Sciatic nerve (tissue), 2 donors: Measurements from ENCODE around the gene C1QB. TPM values are rescaled to one million over a fixed set of nuclear protein-coding genes. Genes with fewer than 3 reads are reported as not detected.

Experiments
- ATAC-seq: fragments of 200-7000 bp; cut with Tn5 transposase; one replicate; pipeline ENCODE4 v1.9.1; 2020; ENCODE audit warnings: mild to moderate bottlenecking, moderate library complexity
- DNase-seq: peaks from one replicate; pipeline ENCODE4 v3.0.0-alpha.2; 2020; ENCODE audit warnings: low spot score
- intact Hi-C: fragments of 100-400 bp; cut with DNase I; formaldehyde crosslinking; loops from one replicate; pipeline ENCODE4 v1.14.2; 2022
- total RNA-seq: library from RNA; stranded (reverse); fragmentation: NEBNext Ultra II Directional; extraction: Animal tissue kit (Norgen Biotek cat#: 25700); gene quantifications from one replicate; pipeline ENCODE4 v1.2.1, GENCODE V29; 2021
- donor health status: DM: no; HTN: no; CAD: no.
- donor health status: DM: no; HTN: no; CAD: no.

Gene C1QB
- total RNA-seq, 1 donor from 2014 or later, result 122 TPM

DNA sequence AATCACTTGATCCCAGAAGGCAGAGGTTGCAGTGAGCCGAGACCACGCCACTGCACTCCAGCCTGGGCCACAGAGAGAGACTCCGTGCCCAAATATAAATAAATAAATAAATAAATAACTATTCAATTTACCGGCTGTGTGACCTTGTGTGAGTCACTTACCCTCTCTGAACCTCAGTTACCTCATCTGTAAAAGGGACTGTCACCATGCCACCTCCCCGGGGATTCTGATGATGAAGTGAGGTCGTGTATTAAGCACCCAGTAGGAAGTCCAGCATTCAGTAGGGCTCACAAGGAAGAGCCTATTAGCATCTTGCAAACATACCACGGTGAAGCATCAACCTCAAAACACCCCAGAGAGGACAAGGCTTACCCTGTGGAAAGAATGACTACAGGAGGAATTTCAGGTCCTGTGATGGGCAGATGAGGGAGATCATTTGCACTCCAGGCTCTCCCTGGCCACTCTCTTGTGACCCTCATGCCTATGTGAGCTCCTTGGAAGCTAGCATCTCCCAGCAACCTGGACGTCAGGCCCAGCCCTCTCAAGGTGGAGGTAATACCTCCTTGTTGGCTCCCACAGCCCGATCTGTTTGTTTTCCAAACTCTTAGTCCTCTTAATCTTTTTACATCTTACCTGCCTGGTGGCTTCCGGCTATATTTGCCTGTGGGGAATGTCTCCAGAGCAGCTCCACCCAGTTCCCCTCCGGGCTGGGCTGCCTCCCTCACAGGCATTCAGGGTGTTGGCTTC, 24.2 kb upstream of the C1QB start:
- intact Hi-C loops, result no loop called here
- ATAC-seq (no peak), DNase-seq (no peak)

DNA sequence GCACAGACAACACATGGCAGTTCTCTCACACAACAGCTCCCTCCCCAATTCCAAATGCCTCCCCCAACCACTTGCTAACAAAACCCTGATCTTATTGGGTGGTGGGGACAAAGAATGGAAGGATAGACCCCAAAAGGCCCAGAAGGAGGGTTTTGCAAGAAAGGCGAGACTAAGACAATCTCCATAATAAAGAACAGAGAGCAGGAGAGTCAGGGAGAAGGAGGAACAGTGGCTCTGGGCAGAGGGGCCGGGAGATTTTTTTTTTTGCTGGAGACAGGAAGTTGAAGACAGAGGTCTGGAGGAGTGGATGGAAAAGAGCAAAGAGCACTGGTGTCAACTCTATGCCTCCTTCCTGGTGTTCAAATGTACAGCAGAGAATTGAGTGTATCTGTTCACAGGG, 23.1 kb upstream of the C1QB start:
- ATAC-seq (no peak), DNase-seq (no peak)
- intact Hi-C loops, result no loop called here

GRCh38 chr1:22633697-22634463, 19.2 kb upstream of the C1QB start:
- DNase-seq, result no peak
- ATAC-seq, result no peak
- intact Hi-C loops, result no loop called here

DNA sequence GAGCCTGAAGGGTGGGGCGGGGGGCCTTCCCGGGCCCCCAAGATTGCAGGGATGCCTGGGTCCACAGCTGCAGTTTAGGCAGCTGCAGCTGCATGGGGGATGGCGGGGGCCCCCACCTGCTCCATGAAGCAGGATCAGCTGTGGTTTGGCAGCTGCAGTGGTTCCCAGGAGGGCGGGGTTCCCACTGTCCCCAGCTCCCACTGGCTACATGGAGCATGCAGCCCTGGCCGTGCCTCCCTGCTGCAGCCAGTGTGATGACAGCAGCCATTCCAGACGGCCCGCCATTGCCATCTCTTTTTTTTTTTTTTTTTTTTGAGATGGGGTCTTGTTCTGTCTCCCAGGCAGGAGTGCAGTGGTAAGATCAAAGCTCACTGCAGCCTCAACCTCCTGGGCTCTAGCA, 17.6 kb upstream of the C1QB start:
- ATAC-seq, result no peak
- intact Hi-C loops, result loop anchor here (5.0 kb wide), 1 partner anchor 208 kb away; no protein-coding TSS in a partner anchor
- DNase-seq, result no peak

DNA sequence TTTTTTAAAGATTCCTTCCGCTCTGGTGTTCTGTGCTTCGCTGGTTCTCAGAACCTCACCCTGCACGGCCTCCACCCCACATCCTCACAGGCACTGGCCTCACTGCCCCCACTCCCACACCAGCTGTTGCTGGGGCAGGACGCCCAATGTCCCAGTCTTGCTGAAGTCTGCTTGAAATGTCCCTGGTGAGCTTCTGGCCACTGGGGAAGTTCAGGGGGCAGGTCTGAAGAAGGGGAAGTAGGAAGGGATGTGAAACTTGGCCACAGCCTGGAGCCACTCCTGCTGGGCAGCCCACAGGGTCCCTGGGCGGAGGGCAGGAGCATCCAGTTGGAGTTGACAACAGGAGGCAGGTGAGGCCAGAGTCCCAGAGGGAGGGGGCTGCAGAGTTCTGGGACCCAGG, 16.7 kb upstream of the C1QB start, which contains the start of gene C1QA:
C1QA (plus strand) TSS at position 276 of the 400 bp plus-strand sequence. CDS start 989 bp downstream, outside the sequence.
- intact Hi-C loops, result loop anchor here (5.0 kb wide), 1 partner anchor 209 kb away; no protein-coding TSS in a partner anchor
- peak; percentile 89 for ATAC-seq
- peak; percentile 69 for DNase-seq

- intact Hi-C loops, result loop anchor here (5.0 kb wide), 1 partner anchor 210 kb away; no protein-coding TSS in a partner anchor
- no peak for DNase-seq
- no peak for ATAC-seq
These were observed 16.1 kb upstream of the C1QB start for GRCh38 chr1:22636927-22637326.

DNA sequence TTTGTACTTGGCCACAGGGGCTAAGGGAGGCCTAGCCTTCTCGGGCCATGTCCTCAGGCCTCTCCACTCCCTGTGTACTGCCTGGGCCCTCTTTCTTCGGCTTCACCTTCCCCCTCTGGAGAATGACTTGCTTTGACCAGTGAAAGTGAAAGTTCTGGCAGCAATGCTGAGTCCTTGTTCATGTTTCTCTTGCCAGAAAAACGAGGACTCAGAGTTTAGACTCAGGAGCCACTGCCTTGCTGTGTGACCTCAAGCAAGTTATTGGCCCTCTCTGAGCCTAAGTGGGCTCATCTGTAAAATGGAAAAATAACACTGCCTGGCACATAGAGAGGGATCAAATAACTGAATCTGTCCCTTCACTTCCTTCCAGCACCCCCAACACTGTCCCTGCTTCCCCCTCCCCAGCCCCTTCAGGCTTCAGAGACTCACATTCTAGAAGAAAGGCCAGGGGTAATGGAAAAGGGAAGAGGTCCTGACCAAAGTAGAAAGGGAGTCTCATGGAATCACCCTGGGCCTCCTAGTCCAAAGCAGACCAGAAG, 15.1 kb upstream of the C1QB start:
- no peak for ATAC-seq
- intact Hi-C loops, result loop anchor here (5.0 kb wide), 1 partner anchor 211 kb away; no protein-coding TSS in a partner anchor
- no peak for DNase-seq

GRCh38 chr1:22638476-22639234, 14.4 kb upstream of the C1QB start:
- no peak for ATAC-seq
- intact Hi-C loops, result loop anchor here (5.0 kb wide), 1 partner anchor 211 kb away; no protein-coding TSS in a partner anchor
- DNase-seq, result no peak

- DNase-seq (no peak), ATAC-seq (no peak)
- intact Hi-C loops, result loop anchor here (5.0 kb wide), 1 partner anchor 212 kb away; no protein-coding TSS in a partner anchor
These were observed 13.8 kb upstream of the C1QB start for GRCh38 chr1:22639286-22639685.

GRCh38 chr1:22641247-22641646, 11.8 kb upstream of the C1QB start:
- intact Hi-C loops, result loop anchor here (5.0 kb wide), 1 partner anchor 224 kb away; no protein-coding TSS in a partner anchor
- ATAC-seq, result no peak
- no peak for DNase-seq

DNA sequence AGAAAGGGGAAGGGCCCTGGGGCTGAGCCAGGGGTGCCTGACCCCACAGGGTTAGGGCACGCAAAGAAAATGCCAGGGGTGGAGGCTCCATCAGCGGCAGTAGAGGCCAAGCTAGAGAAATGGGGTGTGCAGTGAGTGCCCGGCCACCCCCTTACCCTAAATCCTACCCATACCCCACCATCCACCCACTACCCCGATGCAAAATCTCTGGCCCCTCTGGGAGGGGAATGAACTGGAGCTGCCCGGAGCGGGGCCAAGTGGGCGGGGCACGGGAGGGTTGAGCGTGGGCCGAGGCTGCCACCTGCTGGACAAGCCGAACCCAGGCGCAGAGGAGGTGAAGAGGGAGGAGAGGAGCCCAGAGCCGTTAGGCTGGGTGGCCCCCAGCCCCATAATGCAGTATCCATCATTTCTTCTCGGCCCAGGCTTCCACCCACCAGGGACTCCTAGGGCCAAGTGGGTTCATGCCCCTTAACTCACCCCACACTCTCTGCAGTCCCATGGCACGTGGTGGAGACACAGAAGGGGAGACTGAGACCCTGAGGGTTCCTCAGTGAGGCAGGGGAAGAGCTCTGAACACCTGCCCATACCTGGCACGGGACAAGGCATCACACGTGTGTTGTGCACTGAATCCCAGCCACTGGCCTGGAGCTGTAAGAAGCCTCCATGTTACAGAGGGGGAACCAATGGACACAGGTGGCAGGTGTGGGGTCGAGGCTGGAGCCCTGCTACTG, 11.0 kb upstream of the C1QB start:
- ATAC-seq (peak; percentile 90), DNase-seq (peak; percentile 92)
- intact Hi-C loops, result loop anchor here (5.0 kb wide), 1 partner anchor 225 kb away; no protein-coding TSS in a partner anchor

DNA sequence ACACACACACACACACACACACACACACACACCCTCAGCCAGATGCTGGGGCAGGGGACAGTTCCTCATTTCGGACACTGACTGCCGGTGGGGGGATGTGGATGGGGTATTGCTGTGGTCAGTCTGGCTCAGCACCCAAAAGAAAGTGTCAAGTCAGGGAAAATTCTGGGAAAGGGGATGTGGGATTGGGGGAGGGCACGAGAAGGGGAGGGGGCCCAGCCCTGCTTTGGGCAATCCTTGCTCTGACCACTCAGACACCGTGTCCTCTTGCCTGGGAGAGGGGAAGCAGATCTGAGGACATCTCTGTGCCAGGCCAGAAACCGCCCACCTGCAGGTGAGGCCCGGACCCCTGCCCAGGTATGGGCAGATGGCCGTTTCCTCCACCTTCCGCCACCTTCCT, 9.7 kb upstream of the C1QB start, which contains the start of gene C1QC:
C1QC (plus strand) TSS at position 253 of the 400 bp plus-strand sequence. CDS start 391 bp downstream, outside the sequence.
- DNase-seq (no peak), ATAC-seq (peak; percentile 71)
- intact Hi-C loops, result loop anchor here (5.0 kb wide), 1 partner anchor 226 kb away; no protein-coding TSS in a partner anchor

- intact Hi-C loops, result loop anchor here (5.0 kb wide), 1 partner anchor 227 kb away; no protein-coding TSS in a partner anchor
- ATAC-seq (no peak), DNase-seq (no peak)
These were observed 9.1 kb upstream of the C1QB start for GRCh38 chr1:22643928-22644327.

DNA sequence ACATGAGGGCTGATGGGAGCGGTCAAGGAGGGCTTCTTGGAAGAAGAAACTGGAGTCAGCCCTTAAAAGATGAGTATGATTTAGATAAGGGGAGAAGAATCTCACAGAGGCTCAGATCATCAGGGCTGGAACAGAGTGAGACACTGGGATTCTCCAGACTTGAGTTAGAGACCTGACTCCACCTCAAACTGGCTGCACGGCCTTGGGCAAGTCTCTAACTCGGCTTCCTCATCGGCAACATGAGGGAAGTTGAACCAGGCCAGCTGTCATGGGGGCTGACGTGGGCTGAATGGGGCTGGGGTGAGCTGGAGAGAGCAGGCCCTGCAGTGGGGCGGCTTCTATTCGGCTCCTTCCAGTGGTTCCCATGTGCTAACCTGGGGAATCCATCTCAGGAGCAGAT, 7.1 kb upstream of the C1QB start:
- intact Hi-C loops, result no loop called here

GRCh38 chr1:22646384-22646783, 6.7 kb upstream of the C1QB start:
- intact Hi-C loops, result no loop called here
- ATAC-seq (no peak), DNase-seq (no peak)

More for the DNA sequence above, 7.1 kb upstream of the C1QB start:
- ATAC-seq (no peak), DNase-seq (no peak)

DNA sequence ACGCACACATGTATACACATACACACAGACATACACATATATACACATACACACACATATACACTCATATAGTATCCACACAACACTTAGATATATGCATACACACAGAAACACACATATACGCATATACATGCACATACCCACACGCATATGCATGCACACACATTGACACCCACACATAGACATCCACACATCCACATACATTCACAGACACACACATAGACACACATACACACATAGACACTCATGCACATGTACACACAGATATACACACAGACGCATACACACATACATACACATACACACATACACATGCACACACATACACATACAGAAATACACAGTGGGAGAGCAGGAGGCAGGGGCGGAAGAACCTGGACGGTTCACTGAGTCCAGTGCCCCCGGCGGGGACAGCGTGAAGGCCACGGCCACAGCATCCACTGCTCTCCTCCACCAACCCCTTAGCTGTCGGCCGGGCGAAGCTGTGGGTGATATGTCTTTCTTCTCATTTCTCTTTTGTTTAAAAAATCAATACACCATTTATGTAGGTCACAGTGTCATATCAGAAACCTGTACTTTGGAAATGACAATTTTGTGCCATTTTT, 2.8 kb upstream of the C1QB start:
- DNase-seq (no peak), ATAC-seq (no peak)
- intact Hi-C loops, result no loop called here
